HepG2 (cell line): ENCODE measurements around the gene BLOC1S4. TPM values are rescaled to one million over a fixed set of nuclear protein-coding genes. Genes with fewer than 3 reads are reported as not detected.

ENCODE experiments used
- ARID4A ChIP-seq: sonication (generic); formaldehyde crosslinking; IDR thresholded peaks from 2 replicates; pipeline ENCODE4 v1.5.0; 2020; ENCODE audit warnings: mild to moderate bottlenecking, missing genetic modification reagents, borderline replicate concordance
- ATF7 ChIP-seq, 2 experiments: fragments of 450-650 bp in 1 of 2; sonication (generic) in 1 of 2; formaldehyde crosslinking in 1 of 2; IDR thresholded peaks; 2 replicates each; pipeline versions ENCODE4 v1.4.0 to v1.6.1; 2016 to 2020; ENCODE audit warnings: antibody characterized with exemption in 1 of 2, mild to moderate bottlenecking in 1 of 2, missing genetic modification reagents in 1 of 2
- ATF7-NPFF ChIP-seq: sonication (generic); formaldehyde crosslinking; IDR thresholded peaks from 2 replicates; pipeline ENCODE4 v1.8.1; 2023; ENCODE audit warnings: mild to moderate bottlenecking, low read depth, missing genetic modification reagents, moderate library complexity
- BHLHE40 ChIP-seq: IDR thresholded peaks from 2 replicates; pipeline ENCODE4 v1.6.1; 2011; ENCODE audit warnings: low read length, improper control_type of control experiment
- GABPB1 ChIP-seq: IDR thresholded peaks from 2 replicates; pipeline ENCODE4 v1.6.1; 2016; ENCODE audit warnings: mild to moderate bottlenecking, missing genetic modification reagents, moderate library complexity, missing compliant biosample characterization
- HNF4G ChIP-seq, 2 experiments: sonication (generic) in 1 of 2; formaldehyde crosslinking in 1 of 2; IDR thresholded peaks; 2 replicates each; pipeline versions ENCODE4 v1.4.0 to v1.6.1; 2011 to 2020; ENCODE audit warnings: borderline replicate concordance in 2 of 2, low read depth in 2 of 2, mild to moderate bottlenecking in 2 of 2, low read length in 1 of 2, missing genetic modification reagents in 1 of 2, moderate library complexity in 1 of 2
- MED13 ChIP-seq: sonication (generic); formaldehyde crosslinking; IDR thresholded peaks from 2 replicates; pipeline ENCODE4 v1.5.0; 2020; ENCODE audit warnings: missing genetic modification reagents
- SP2 ChIP-seq: sonication (generic); formaldehyde crosslinking; IDR thresholded peaks from 2 replicates; pipeline ENCODE4 v1.5.1; 2020; ENCODE audit warnings: mild to moderate bottlenecking, missing genetic modification reagents
- SPEN ChIP-seq: sonication (generic); formaldehyde crosslinking; IDR thresholded peaks from 2 replicates; pipeline ENCODE4 v1.5.1; 2020; ENCODE audit warnings: low read depth, mild to moderate bottlenecking, missing genetic modification reagents
- SYNCRIP ChIP-seq: fragments of 200-400 bp; formaldehyde crosslinking; IDR thresholded peaks from 2 replicates; pipeline ENCODE4 v1.6.1; 2018; ENCODE audit warnings: mild to moderate bottlenecking, low read depth, low read length; ENCODE audit not compliant: insufficient read depth
- TCF7L2 ChIP-seq: IDR thresholded peaks from 2 replicates; pipeline ENCODE4 v1.6.1; 2011; ENCODE audit warnings: mild to moderate bottlenecking, low read depth, low read length, moderate library complexity
- TFAP4 ChIP-seq: sonication (generic); IDR thresholded peaks from 2 replicates; pipeline ENCODE4 v1.6.1; 2016; ENCODE audit warnings: low read depth, borderline replicate concordance
- ZBTB26 ChIP-seq: IDR thresholded peaks from 2 replicates; pipeline ENCODE4 v1.6.1; 2016; ENCODE audit warnings: missing compliant biosample characterization, missing genetic modification reagents, borderline replicate concordance
- ZFX ChIP-seq: sonication (generic); formaldehyde crosslinking; IDR thresholded peaks from 2 replicates; pipeline ENCODE4 v1.4.0; 2020; ENCODE audit warnings: mild to moderate bottlenecking, low read depth, missing genetic modification reagents, moderate library complexity
- ZFY ChIP-seq: sonication (generic); formaldehyde crosslinking; IDR thresholded peaks from 2 replicates; pipeline ENCODE4 v1.4.0; 2020; ENCODE audit warnings: missing genetic modification reagents
- ZNF770 ChIP-seq: sonication (generic); formaldehyde crosslinking; IDR thresholded peaks from 2 replicates; pipeline ENCODE4 v1.5.0; 2020; ENCODE audit warnings: mild to moderate bottlenecking, missing genetic modification reagents
- ZNF841 ChIP-seq: sonication (generic); formaldehyde crosslinking; IDR thresholded peaks from 2 replicates; pipeline ENCODE4 v1.8.1; 2023; ENCODE audit warnings: missing genetic modification reagents, borderline replicate concordance
- polyA plus RNA-seq, 8 experiments: library from polyadenylated mRNA; depleted of rRNA in 3 of 8; stranded (reverse) in 7 of 8; unstranded in 1 of 8; fragments of >200 nt; fragmentation: Illumina TruSeq in 4 of 8; extraction: Trizol in 4 of 8; gene quantifications; 2 replicates each; pipeline versions ENCODE4 v1.2.1 to v1.2.3, GENCODE V29; 2011 to 2016; ENCODE audit warnings: low read depth in 4 of 8, missing spikeins in 1 of 8, mixed read lengths in 1 of 8; ENCODE audit not compliant: insufficient read depth in 1 of 8
- total RNA-seq, 5 experiments: library from RNA; depleted of rRNA; stranded (reverse); fragments of >200 nt; fragmentation: Illumina TruSeq; extraction: Trizol; gene quantifications; 2 replicates each; pipeline ENCODE4 v1.2.3, GENCODE V29; 2016; ENCODE audit warnings: low read depth in 1 of 5

BLOC1S4 gene
- total and polyA plus RNA-seq, 2 of the 13 experiments (the other 11 are each of a cell fraction or from before 2014, with no cell fraction given): 15.5 to 20.9 TPM

- no peak for TF ChIP-seq SYNCRIP
- no peak for TF ChIP-seq MED13 (CRISPR knock-in tag)
- no peak; the same call in 1 of the 2 replicates for TF ChIP-seq ARID4A (CRISPR knock-in tag)
- TF ChIP-seq ATF7 (IDR thresholded peaks at IDR 0.05): no peak
- no peak for TF ChIP-seq ATF7 (CRISPR knock-in tag; IDR thresholded peaks at IDR 0.05)
- peak; percentile 49; the same call in 1 of the 2 replicates for TF ChIP-seq ZFX (CRISPR knock-in tag)
- peak; percentile 45; the same call in 1 of the 2 replicates for TF ChIP-seq TFAP4
- TF ChIP-seq SPEN (CRISPR knock-in tag): 0 out of 2 replicates have a peak, but pooled peaks have one; percentile 27
- TF ChIP-seq ATF7-NPFF (CRISPR knock-in tag): no peak
- 0 out of 2 replicates have a peak, but pooled peaks have one; percentile 0 for TF ChIP-seq BHLHE40
- peak; percentile 33 for TF ChIP-seq ZFY (CRISPR knock-in tag)
- 0 out of 2 replicates have a peak, but pooled peaks have one; percentile 21 for TF ChIP-seq SP2 (CRISPR knock-in tag)
- TF ChIP-seq ZNF841 (CRISPR knock-in tag): no peak
- peak; percentile 2 for TF ChIP-seq GABPB1
- TF ChIP-seq HNF4G (IDR thresholded peaks at IDR 0.05; ENCODE audit: borderline replicate concordance, low read depth, low read length): no peak
- TF ChIP-seq HNF4G (CRISPR knock-in tag; IDR thresholded peaks at IDR 0.05; ENCODE audit: borderline replicate concordance, low read depth): 0 out of 2 replicates have a peak, but pooled peaks have one; percentile 33
- TF ChIP-seq TCF7L2: no peak
- TF ChIP-seq ZNF770: peak; percentile 75; the same call in 1 of the 2 replicates
- 0 out of 2 replicates have a peak, but pooled peaks have one; percentile 21 for TF ChIP-seq ZBTB26 (CRISPR knock-in tag)
These were observed 34.6 kb downstream of the BLOC1S4 start (continued) for GRCh38 chr4:6750286-6751221.
